Chondrocyte (in vitro differentiated cells): Measurements from ENCODE around the gene ARSB. TPM values are rescaled to one million over a fixed set of nuclear protein-coding genes. Genes with fewer than 3 reads are reported as not detected.

Experiments used
- DNase-seq: peaks from one replicate; pipeline ENCODE4 v3.0.0; 2021; ENCODE audit warnings: mixed read lengths, low spot score
- H3K27ac Mint-ChIP-seq: one replicate; pipeline ENCODE4 v1.8.0; 2021; ENCODE audit warnings: mild to moderate bottlenecking, moderate library complexity, mixed read lengths; ENCODE audit not compliant: unreplicated experiment
- H3K27me3 Mint-ChIP-seq: 2 replicates; pipeline ENCODE4 v1.8.0; 2021; ENCODE audit warnings: low read depth, mixed read lengths
- H3K36me3 Mint-ChIP-seq: 2 replicates; pipeline ENCODE4 v1.8.0; 2021; ENCODE audit warnings: low read depth, mixed read lengths
- H3K4me1 Mint-ChIP-seq: 2 replicates; pipeline ENCODE4 v1.8.0; 2021; ENCODE audit warnings: low read depth, mild to moderate bottlenecking, mixed read lengths
- H3K4me3 Mint-ChIP-seq: one replicate; pipeline ENCODE4 v1.8.0; 2021; ENCODE audit warnings: mild to moderate bottlenecking, moderate library complexity, mixed read lengths; ENCODE audit not compliant: unreplicated experiment
- H3K9me3 Mint-ChIP-seq: 2 replicates; pipeline ENCODE4 v1.8.0; 2021; ENCODE audit warnings: low read depth, mixed read lengths
- total RNA-seq: library from RNA; stranded (reverse); gene quantifications from 3 replicates; pipeline ENCODE4 v1.2.1, GENCODE V29; 2021
- TF ChIP-seq, protein P1 (sequence below): fragments of 200-600 bp; sonication (generic); IDR thresholded peaks from 2 replicates; pipeline ENCODE4 v1.5.0; 2021; ENCODE audit warnings: antibody characterized with exemption, mild to moderate bottlenecking, moderate library complexity

ARSB gene
- total RNA-seq, 1 donor from 2014 or later, result 45.1 TPM

DNA sequence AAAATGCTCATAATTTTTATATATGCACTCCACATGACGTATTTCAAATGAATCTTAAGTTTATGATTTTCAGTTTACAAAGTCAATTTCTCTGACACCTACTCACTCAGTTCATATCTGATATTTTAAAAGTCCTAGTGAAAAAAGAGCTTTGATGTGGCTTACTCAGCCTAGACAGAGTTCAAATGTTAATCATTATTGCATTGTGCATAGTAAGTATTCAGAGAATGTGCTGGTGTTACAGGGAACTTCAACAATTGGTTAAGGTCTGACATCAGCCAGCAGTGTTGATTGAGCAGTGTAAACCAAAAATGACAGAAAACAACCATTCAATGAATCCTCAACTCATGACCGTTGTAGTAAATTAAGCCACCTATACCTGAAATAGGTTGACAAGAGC is 189.4 kb downstream of the ARSB start:
- no peaks in the 10 kb centered on the region for H3K9me3 Mint-ChIP-seq
- TF ChIP-seq, protein P1, sequence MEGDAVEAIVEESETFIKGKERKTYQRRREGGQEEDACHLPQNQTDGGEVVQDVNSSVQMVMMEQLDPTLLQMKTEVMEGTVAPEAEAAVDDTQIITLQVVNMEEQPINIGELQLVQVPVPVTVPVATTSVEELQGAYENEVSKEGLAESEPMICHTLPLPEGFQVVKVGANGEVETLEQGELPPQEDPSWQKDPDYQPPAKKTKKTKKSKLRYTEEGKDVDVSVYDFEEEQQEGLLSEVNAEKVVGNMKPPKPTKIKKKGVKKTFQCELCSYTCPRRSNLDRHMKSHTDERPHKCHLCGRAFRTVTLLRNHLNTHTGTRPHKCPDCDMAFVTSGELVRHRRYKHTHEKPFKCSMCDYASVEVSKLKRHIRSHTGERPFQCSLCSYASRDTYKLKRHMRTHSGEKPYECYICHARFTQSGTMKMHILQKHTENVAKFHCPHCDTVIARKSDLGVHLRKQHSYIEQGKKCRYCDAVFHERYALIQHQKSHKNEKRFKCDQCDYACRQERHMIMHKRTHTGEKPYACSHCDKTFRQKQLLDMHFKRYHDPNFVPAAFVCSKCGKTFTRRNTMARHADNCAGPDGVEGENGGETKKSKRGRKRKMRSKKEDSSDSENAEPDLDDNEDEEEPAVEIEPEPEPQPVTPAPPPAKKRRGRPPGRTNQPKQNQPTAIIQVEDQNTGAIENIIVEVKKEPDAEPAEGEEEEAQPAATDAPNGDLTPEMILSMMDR, result no peak

DNA sequence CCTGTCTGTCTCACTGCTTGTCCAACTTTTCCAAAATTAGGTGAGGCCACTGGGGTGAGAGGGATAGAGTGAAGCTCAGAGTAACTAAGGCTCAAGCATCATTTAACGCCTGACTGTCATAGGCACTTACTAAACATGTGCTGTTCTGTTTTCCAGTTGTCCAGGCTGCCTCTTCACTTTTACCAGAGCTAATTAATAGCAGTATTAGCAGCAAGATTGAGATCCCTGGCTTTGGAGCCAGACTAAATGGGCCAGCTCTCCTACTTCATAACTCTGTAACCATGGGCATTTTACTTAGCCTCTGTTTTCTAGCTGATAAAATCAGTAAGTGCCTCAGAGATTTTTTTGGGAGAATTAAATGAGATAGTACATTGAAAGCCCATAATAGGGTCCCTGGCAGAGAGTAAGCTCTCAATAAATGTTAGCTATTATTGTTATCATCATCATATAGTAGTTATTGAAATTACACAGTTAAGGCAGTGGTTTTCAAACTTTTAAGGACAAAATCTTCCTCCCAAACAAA is 190.4 kb downstream of the ARSB start:
- peaks cover 17% of the 10 kb centered on the region for H3K4me1 Mint-ChIP-seq
- no peaks in the 10 kb centered on the region for H3K27me3 Mint-ChIP-seq
- DNase-seq, result no peak
- TF ChIP-seq, protein P1, result no peak
- peaks cover 6% of the 10 kb centered on the region for H3K36me3 Mint-ChIP-seq
- H3K27ac Mint-ChIP-seq, result no peak overlapping the region
- no peaks in the 10 kb centered on the region for H3K9me3 Mint-ChIP-seq
- no peak overlapping the region for H3K4me3 Mint-ChIP-seq

More for the DNA sequence above, 189.4 kb downstream of the ARSB start:
- Mint-ChIP-seq H3K27ac (no peak overlapping the region), H3K4me1 (peaks cover 18% of the 10 kb centered on the region), H3K4me3 (no peak overlapping the region), H3K36me3 (peaks cover 8% of the 10 kb centered on the region), H3K27me3 (no peaks in the 10 kb centered on the region)
- DNase-seq, result no peak

DNA sequence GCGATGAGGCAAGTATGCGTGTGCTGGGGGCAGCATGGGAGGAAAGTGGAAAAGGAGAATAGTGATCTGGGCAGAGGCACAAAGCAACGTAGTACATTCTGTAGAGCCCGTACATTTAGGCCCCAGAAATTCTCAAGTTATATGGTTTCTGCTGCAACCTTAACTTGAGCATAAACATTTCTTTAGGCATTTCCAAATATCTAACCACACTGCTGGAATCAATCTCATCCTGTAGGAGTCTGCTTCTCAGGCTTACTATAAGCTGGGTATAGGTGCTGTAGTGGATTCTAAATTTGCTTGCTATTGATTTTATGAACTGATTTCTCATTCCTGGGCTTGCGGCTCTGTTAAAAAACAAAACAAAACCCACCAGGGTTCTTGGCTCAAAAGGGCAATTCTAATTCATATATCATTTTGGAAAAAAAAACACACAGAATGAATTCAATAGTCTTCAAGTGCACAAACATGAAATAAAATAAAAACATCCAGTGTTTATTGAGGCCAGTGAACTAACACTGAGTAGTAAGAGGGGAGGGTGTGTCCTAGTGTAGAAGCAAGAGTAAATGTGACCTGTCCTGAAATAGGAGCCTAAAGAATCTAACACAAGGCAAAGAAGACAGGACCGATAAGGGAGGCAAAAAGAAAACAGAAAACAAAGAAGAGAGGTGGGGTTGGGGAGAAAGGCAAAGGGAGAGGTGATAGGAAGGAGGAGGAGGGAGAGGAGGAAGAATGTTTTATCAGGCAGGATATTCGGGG is 191.0 kb downstream of the ARSB start:
- no peaks in the 10 kb centered on the region for H3K27me3 Mint-ChIP-seq
- H3K4me3 Mint-ChIP-seq, result no peak overlapping the region
- peaks cover 11% of the 10 kb centered on the region for H3K4me1 Mint-ChIP-seq
- no peak for DNase-seq
- no peaks in the 10 kb centered on the region for H3K9me3 Mint-ChIP-seq
- no peak overlapping the region for H3K27ac Mint-ChIP-seq
- TF ChIP-seq, protein P1, result no peak
- H3K36me3 Mint-ChIP-seq, result peaks cover 6% of the 10 kb centered on the region

DNA sequence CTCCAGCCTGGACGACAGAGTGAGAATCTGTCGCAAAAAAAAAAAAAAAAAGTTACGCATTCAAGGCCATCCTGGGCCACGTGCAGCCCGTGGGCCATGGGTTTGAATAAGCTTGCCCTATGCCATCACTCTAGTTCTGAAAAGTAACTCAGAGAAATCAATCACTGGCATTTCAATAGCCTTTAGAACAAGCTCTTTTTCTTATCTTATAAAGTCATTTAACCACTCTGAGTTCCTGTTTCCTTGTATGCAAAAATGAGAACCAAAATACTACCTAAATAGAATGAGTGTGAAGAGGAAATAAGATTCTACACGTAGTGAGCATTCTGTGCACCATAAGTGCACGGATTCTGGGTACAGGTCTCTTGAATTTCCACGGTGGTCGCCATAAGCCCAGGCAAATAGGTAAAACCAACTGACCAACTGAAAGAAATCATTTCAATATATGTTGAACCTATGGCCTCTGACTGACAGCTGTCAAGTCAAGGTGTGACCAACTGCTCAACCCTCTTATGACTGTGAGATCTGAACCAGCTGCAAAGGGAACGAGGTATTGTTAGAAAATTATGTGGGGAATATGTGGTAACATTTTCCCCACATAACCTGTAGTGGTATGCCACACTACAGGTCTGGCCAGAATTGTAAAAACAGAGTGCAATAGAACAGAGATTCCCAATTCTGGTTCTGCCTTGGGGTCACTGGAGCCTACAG is 192.6 kb downstream of the ARSB start:
- Mint-ChIP-seq H3K36me3 (peaks cover 5% of the 10 kb centered on the region), H3K4me1 (peaks cover 7% of the 10 kb centered on the region), H3K4me3 (no peak overlapping the region), H3K27me3 (no peaks in the 10 kb centered on the region), H3K27ac (no peak overlapping the region), H3K9me3 (no peaks in the 10 kb centered on the region)
- DNase-seq, result no peak
- TF ChIP-seq, protein P1, result no peak

DNA sequence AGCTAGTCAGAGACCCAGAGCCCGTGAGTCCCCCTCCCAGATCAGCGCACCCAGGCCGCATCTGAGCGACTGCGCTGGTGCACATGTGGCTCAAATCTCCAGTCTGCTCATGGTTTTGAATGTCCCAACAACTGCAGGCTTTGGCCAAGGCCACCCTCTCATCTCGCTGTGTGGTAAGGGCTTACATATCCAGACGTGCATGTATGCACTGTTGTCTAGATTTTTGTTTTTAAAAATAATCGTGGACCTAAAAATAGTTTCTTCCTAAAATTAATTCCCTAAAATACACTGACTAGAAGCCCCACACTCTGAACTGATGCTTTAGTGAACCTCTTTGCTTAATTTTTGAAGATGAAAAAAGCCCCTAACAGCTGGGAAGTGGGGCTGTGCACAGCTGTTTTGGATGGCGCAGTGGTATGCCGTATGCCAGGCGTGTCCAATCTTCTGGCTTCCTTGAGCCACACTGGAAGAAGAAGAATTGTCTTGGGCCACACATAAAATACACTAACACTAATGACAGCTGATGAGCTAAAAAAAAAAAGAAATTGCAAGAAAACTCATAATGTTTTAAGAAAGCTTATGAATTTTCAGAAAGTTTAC is 193.5 kb downstream of the ARSB start:
- peaks cover 1% of the 10 kb centered on the region for H3K36me3 Mint-ChIP-seq
- no peaks in the 10 kb centered on the region for H3K27me3 Mint-ChIP-seq
- DNase-seq, result no peak
- H3K27ac Mint-ChIP-seq, result no peak overlapping the region
- peaks cover 7% of the 10 kb centered on the region for H3K4me1 Mint-ChIP-seq
- H3K9me3 Mint-ChIP-seq, result no peaks in the 10 kb centered on the region
- TF ChIP-seq, protein P1, result no peak
- no peak overlapping the region for H3K4me3 Mint-ChIP-seq
